ENCODE data around the gene MTHFSD.

- TF ChIP-seq CTCF (IDR thresholded peaks at IDR 0.05) (no peak), POLR2A (IDR thresholded peaks at IDR 0.05) (no peak), POLR2AphosphoS5 (IDR thresholded peaks at IDR 0.05) (no peak), EP300 (IDR thresholded peaks at IDR 0.05) (no peak)
These were observed 46.3 kb upstream of the MTHFSD start for GRCh38 chr16:86601356-86601755.
